ENCODE measurements around the gene ZC3H11A.
"Not testable (repeated sequence)": the region's sequence is repeated elsewhere in the genome, so short reads cannot be mapped to it uniquely, and the experiment has no call there.

Gene ZC3H11A

DNA sequence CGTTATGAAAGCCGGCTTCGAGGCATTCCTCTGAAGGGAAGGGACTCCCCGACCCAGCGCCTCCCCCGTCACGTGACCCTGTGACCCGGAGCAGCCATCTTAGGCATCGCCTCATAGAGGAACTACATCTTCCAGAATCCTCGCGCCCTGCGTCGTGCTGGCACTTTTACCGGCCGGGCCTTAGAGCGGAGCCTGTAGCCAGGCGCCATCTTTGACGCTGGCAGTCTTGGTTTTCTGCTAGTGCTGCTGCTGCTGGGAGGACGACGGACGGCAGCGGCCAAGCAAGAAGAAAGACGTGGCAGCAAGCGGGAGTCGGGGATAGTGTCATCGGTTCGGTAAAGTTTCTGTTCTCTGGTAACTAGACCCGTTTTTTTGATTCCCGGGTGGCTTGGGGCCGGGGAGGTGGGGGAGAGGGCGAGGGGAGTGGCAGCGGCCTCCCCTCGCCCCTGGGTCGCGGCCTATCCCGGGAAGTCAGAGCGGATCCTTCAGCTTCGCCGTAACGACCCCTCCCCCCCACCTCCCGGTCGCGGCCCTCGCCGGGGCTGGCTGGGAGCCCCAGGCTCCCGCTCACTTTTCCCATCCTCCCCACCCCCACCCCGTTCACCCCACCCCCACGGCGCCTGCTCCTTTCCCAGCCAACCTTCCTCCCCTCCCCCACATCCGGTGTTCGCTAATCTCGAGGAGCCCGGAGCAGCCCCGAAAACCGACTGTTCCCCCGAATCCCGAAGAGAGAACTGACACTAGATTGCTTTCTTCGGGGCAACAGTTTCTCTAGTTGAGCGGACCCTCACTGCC is at the start of gene ZC3H11A, which contains the start of gene ZBED6:
Gene ZC3H11A (plus strand): TSS at position 183 of the 795 bp plus-strand sequence. CDS start 21,448 bp downstream, outside the sequence.
Gene ZBED6 (plus strand): TSS at position 183 of the 795 bp plus-strand sequence. CDS start 1,900 bp downstream, outside the sequence.
- peak within 1 kb of the TSS; percentile 96 to 98 for H3K27ac Mint-ChIP-seq
- ATAC-seq = peak; percentile 100
- peaks cover 42% of the 10 kb centered on the region for H3K4me1 Mint-ChIP-seq

DNA sequence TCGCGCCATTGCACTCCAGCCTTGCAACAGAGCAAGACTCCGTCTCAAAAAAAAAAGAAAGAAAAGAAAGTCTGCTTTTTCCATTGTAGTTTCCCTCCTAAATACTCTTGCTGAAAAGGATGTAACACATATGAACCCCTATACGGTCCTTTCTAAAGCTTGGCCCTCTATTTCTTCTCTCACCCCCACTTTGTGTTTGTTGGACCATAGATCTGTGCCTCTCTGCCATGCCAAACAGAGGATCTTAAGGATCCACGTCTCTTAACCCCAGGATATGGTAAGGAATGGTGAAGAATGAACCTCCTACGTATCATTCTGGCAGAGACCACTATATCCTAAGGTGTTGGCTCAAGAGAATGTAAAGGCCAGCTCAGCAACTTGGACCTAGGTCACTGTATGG is 49.1 kb upstream of the ZC3H11A start:
- ATAC-seq (no peak), DNase-seq (no peak)
- peaks cover 5 to 8% of the 10 kb centered on the region in 2 donors for H3K9me3 Mint-ChIP-seq
- no peak overlapping the region for H3K27ac Mint-ChIP-seq
- peaks cover 24% of the 10 kb centered on the region for H3K4me1 Mint-ChIP-seq
- no peak overlapping the region for H3K4me3 Mint-ChIP-seq
- no peaks in the 10 kb centered on the region for H3K27me3 Mint-ChIP-seq

More for the DNA sequence above, at the start of gene ZC3H11A, which contains the start of gene ZBED6:
- peak; percentile 95 to 98 for DNase-seq
- Mint-ChIP-seq H3K9me3 (peaks cover 4 to 7% of the 10 kb centered on the region in 2 donors), H3K27me3 (no peaks in the 10 kb centered on the region), H3K4me3 (peak within 1 kb of the TSS; percentile 86 to 88)

DNA sequence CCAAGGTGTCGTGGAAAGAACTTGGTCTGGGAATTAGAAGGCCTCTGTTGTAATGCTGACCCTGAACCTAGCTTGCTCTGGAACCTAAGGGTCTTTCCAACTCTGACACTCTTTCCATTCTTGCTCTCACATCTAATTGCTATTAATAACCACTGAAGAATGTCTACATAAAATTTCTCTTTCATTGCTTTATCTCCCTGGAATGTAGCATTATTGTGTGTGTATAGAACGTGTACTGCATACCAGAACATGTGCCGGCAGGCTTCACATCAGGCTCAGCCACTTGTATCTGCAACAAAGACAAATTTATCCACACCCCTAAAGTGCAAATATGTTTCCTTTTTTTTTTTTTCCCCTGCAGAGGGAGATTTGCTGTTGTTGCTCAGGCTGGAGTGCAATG is 44.4 kb upstream of the ZC3H11A start:
- Mint-ChIP-seq H3K4me3 (no peak overlapping the region), H3K27ac (no peak overlapping the region), H3K27me3 (no peaks in the 10 kb centered on the region), H3K9me3 (no peaks in the 10 kb centered on the region), H3K4me1 (peaks cover 28% of the 10 kb centered on the region)
- DNase-seq (no peak), ATAC-seq (no peak)

DNA sequence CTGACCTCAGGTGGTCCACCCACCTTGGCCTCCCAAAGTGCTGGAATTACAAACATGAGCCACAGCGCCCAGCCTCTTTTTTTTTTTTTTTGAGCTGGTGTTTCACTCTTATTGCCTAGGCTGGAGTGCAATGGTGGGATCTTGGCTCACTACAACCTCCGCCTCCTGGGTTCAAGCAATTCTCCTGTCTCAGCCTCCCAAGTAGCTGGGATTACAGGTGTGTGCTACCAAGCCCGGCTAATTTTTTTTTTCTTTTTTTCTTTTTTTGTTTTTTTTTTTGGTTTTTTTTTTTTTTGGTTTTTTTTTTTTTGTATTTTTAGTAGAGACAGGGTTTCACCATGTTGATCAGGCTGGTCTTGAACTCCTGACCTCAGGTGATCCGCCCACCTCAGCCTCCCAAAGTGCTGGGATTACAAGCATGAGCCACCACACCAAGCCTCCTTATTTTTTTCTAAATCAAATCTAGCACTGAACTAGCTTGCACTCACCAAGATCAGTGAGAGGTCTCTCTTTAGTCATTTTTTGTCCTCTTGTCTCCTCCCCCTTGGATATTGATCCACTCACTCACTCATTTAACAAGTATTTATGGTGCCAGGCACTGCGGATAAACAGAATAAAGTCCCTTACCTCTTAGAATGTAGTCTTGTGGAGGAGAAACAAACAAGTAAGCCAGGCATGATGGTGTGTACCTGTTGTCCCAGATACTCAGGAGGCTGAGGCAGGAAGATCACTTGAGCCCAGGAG is 43.6 kb upstream of the ZC3H11A start:
- H3K27ac Mint-ChIP-seq, H3K9me3 Mint-ChIP-seq, H3K27me3 Mint-ChIP-seq, DNase-seq, H3K4me3 Mint-ChIP-seq, ATAC-seq: not testable (repeated sequence)
- peaks cover 35% of the 10 kb centered on the region for H3K4me1 Mint-ChIP-seq

DNA sequence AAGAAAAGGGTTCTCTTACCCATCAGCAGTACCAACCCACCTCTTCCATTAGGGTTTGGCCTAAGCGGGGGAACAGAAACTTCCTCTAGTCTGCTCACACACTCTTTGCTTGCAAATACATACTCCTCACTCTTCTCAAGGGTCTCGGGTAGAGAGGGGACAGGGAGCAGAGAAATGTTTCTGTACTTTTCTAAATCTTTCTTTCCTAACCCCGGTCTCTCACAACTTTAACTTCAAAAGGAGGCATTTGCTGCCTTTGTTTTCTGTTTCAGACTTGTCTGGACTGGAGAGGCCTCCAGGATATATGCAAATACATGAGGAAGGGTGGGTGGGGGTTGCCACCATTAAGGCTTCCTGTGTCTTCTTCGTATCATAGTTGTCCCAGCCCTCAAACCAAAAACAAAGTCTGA is 41.0 kb upstream of the ZC3H11A start:
- Mint-ChIP-seq H3K27ac (peak overlapping the region; percentile 97 to 99), H3K9me3 (no peaks in the 10 kb centered on the region), H3K27me3 (no peaks in the 10 kb centered on the region), H3K4me3 (peak overlapping the region; percentile 24 to 36), H3K4me1 (peaks cover 36% of the 10 kb centered on the region)
- DNase-seq (peak; percentile 16 to 19), ATAC-seq (peak; percentile 86)

DNA sequence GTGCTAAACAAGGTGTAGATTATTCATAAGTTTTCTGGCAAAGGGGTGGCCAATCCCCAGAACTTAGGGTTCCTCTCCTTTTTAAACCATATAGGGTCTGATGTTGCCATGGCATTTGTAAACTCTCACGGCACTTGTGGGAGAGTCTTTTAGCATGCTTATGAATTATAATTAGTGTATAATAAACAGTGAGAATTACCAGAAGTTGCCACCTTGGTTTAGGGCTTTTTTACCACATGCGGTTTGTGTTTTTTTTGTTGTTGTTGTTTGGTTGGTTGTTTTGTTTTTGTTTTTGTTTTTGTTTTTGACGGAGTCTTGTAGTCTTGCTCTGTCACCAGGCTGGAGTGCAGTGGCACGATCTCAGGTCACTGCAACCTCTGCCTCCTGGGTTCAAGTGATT is 39.4 kb upstream of the ZC3H11A start:
- H3K27ac Mint-ChIP-seq = peak overlapping the region in 1 of 2 donors; percentile 19
- ATAC-seq (no peak), DNase-seq (no peak)
- no peaks in the 10 kb centered on the region for H3K9me3 Mint-ChIP-seq
- H3K4me1 Mint-ChIP-seq = peaks cover 36% of the 10 kb centered on the region
- H3K4me3 Mint-ChIP-seq = no peak overlapping the region
- no peaks in the 10 kb centered on the region for H3K27me3 Mint-ChIP-seq

DNA sequence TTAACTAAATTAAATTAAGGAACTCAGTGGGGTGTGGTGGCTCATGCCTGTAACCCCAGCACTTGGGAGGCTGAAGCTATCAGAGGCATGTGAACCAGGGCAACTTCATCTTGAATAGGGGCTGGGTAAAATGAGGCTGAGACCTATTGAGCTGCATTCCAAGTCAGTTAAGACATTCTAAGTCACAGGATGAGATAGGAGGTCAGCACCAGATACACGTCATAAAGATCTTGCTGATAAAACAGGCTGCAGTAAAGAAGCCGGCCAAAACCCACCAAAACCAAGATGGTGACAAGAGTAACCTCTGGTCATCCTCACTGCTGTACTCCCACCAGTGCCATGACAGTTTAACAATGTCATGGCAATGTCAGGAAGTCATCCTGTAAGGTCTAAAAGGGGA is 36.7 kb upstream of the ZC3H11A start:
- ATAC-seq, H3K4me3 Mint-ChIP-seq, DNase-seq, H3K27me3 Mint-ChIP-seq, H3K27ac Mint-ChIP-seq, H3K9me3 Mint-ChIP-seq: not testable (repeated sequence)
- peaks cover 45% of the 10 kb centered on the region for H3K4me1 Mint-ChIP-seq

DNA sequence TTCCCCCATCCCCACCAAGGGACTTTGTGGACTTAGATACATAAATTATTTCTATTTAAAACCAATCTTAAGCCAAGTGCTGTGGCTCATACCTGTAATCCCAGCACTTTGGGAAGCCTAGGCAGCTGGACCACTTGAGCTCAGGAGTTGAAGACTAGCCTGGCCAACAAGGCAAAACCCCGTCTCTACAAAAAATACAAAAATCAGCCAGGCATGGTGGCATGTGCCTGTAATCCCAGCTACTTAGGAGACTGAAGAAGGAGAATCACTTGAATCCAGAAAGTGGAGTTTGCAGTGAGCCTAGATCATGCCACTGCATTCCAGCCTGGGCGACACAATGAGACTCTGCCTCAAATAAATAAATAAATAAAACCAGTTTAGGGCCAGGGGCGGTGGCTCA is 34.9 kb upstream of the ZC3H11A start:
- ATAC-seq (no peak), DNase-seq (no peak)
- H3K4me1 Mint-ChIP-seq = peaks cover 42% of the 10 kb centered on the region
- H3K27ac Mint-ChIP-seq = no peak overlapping the region
- no peaks in the 10 kb centered on the region for H3K9me3 Mint-ChIP-seq
- no peak overlapping the region for H3K4me3 Mint-ChIP-seq
- no peaks in the 10 kb centered on the region for H3K27me3 Mint-ChIP-seq

DNA sequence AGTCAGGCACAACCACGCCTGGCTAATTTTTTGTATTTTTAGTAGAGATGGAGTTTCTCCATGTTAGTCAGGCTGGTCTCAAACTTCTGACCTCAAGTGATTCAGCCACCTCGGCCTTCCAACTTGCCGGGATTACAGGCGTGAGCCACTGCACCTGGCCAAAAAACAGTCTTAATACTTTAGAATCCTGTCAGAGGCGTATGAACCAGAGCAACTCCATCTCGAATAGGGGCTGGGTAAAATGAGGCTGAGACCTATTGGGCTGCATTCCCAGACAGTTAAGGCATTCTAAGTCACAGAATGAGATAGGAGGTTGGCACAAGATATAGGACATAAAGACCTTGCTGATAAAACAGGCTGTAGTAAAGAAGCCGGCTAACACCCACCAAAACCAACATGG is 33.5 kb upstream of the ZC3H11A start:
- H3K9me3 Mint-ChIP-seq, H3K27me3 Mint-ChIP-seq, H3K4me3 Mint-ChIP-seq, ATAC-seq, DNase-seq, H3K27ac Mint-ChIP-seq: not testable (repeated sequence)
- H3K4me1 Mint-ChIP-seq = peaks cover 31% of the 10 kb centered on the region

DNA sequence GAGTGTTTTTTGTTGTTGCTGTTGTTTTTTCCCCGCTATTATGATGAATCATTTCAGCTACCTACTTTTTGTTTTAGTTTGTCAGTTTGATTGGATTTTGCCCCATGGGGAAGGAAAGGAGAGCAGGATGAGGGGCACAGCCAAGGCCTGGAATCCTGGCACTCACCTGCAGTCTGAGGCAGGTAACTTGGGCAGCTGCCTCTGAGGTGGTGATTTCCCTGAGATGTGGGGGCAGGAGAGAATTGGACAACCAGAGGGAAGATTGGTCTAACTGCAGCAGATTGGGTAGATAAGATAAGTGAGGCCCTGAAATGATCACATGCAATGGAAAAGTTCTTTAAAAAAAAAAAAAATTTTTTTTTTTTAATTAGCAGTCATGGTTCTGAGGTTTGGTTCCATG is 31.9 kb upstream of the ZC3H11A start:
- DNase-seq (no peak), ATAC-seq (no peak)
- H3K27ac Mint-ChIP-seq = peak overlapping the region; percentile 18 to 45
- no peaks in the 10 kb centered on the region for H3K9me3 Mint-ChIP-seq
- H3K4me3 Mint-ChIP-seq = peak overlapping the region; percentile 51 to 89
- H3K27me3 Mint-ChIP-seq = no peaks in the 10 kb centered on the region
- peaks cover 42% of the 10 kb centered on the region for H3K4me1 Mint-ChIP-seq

DNA sequence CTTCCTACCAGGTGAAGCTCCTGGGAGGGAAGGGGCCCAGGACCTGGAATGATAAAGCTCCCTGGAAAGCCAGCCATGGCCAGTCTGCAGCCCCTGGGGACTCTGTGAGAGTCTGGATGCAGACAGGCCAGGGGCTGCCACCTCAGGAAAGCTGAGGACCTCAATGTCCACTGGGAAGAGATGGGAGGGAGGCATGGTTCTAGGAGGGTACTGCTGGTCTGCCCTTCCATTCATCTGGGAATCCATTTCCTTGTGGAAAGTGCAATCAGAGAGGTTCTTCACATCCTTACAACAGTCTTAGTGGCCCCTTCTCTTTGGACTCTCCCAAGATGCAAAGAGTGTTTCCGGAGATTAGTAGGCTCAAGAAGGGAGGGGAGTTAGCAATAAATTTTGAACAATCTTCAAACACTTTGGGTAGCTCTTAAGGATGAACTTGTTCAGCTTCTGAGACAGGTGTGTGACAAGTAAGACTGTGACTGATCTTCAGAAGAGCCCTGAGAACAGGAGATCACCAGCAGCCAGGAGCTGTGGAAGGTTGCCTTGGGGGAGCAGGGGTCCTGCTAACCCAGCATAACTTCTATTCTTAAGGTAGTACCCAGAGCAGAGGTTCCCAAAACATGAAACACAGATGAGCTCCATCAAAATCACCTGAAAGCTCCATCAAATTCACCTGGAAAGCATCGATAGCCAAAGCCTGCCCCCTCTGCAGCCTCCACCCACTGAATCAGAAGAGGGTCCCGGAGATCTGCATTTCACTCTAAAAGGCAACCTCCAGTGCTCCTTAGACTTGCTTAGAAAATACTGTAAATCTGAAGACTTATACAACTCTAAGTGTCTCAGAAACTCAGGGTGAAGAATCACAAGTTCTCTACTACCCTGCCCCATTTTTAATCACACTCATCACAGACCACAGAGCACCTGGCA is 31.1 kb upstream of the ZC3H11A start:
- Mint-ChIP-seq H3K4me3 (peak overlapping the region; percentile 88 to 89), H3K4me1 (peaks cover 51% of the 10 kb centered on the region), H3K27ac (peak overlapping the region; percentile 98 to 99), H3K9me3 (no peaks in the 10 kb centered on the region), H3K27me3 (no peaks in the 10 kb centered on the region)
- ATAC-seq (peak; percentile 50), DNase-seq (no peak)

DNA sequence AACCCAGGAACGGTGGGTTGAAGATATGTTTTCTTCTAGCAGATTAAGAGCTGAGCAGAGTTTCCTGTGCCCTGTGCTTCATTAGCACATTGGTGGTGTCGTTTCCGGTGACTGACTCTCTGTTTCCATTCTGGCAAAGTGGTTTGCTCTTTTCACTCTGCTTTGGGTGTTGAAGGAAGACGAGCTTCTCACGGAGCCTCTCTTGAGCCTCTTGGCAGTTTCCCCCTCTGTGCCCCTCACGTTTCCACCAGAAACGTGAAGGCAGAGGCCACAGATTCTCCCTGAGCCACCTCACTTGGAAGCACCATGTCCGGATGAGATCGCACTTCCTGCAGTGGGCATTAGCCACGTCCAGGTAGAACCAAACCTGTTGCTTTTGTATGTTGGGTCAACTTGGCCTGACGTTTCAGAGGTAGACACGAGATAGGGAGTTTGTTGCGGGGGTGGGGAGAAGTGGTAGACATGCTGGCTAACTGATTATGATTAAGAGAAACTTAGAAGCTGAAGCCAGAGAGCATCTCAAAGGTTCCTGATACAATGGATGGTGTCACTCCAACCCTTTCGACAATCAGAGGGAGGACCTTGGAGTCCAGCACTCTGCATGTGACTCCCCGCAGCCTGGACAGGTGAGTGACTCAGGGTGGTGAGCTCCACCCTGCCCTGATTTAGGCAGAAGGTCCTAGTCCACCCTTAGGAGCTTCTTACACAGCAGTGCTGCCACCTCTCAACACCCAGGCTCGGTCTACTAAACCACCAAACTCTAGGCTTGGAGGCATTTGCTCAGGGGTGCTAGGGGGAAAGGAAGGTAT is 30.2 kb upstream of the ZC3H11A start, which contains the start of gene LAX1:
Gene LAX1 (plus strand): TSS at position 155 of the 809 bp plus-strand sequence. CDS start 383 bp downstream, at position 538.
- Mint-ChIP-seq H3K4me3 (peak within 1 kb of the TSS; percentile 88 to 89), H3K4me1 (peaks cover 57% of the 10 kb centered on the region), H3K9me3 (no peaks in the 10 kb centered on the region), H3K27me3 (no peaks in the 10 kb centered on the region), H3K27ac (peak within 1 kb of the TSS; percentile 98 to 99)
- ATAC-seq (peak; percentile 95), DNase-seq (peak; percentile 81 to 86)

DNA sequence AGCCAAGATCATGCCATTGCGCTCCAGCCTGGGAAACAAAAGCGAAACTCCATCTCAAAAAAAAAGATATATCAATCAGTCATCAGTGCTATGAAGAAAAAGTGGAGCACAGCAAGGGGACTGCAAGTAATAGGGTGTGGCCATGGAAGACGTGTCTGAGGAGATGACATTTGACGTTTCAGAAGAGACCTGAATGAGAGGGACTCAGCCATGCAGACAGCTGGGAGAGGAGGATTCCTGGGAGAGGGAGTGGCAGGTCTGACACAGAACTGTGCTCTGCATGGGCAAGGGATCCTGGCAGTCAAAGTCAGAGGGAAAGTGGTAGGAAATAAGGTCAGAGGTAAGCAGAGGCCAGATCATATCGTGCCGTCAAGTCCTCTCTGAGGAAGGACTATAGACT is 27.2 kb upstream of the ZC3H11A start:
- H3K4me3 Mint-ChIP-seq = peak overlapping the region; percentile 20 to 73
- H3K9me3 Mint-ChIP-seq = no peaks in the 10 kb centered on the region
- peaks cover 65% of the 10 kb centered on the region for H3K4me1 Mint-ChIP-seq
- H3K27me3 Mint-ChIP-seq = no peaks in the 10 kb centered on the region
- peak overlapping the region; percentile 10 to 55 for H3K27ac Mint-ChIP-seq
- ATAC-seq (no peak), DNase-seq (no peak)
